H9 (cell line): Measurements from ENCODE around the gene GNPNAT1. TPM values are rescaled to one million over a fixed set of nuclear protein-coding genes. Genes with fewer than 3 reads are reported as not detected.

ENCODE experiments used
- DNase-seq: peaks from one replicate; pipeline ENCODE4 v3.0.0-alpha.2; 2017
- H2AFZ ChIP-seq: one replicate; pipeline ENCODE4 v1.6.1; 2013; ENCODE audit warnings: mild to moderate bottlenecking, low read length, control low read depth, moderate library complexity
- H2AK5ac ChIP-seq: 2 replicates; pipeline ENCODE4 v1.6.1; 2013; ENCODE audit warnings: low read length, control low read depth, mixed read lengths; ENCODE audit not compliant: insufficient read length
- H2BK120ac ChIP-seq: one replicate; pipeline ENCODE4 v1.6.1; 2013; ENCODE audit warnings: low read depth, mild to moderate bottlenecking, low read length, control low read depth, inconsistent platforms; ENCODE audit not compliant: poor library complexity, severe bottlenecking
- H2BK12ac ChIP-seq: 2 replicates; pipeline ENCODE4 v1.6.1; 2013; ENCODE audit warnings: low read length, control low read depth, mixed read lengths, low read depth; ENCODE audit not compliant: insufficient read length
- H2BK15ac ChIP-seq: 2 replicates; pipeline ENCODE4 v1.6.1; 2013; ENCODE audit warnings: low read depth, low read length, control low read depth
- H2BK20ac ChIP-seq: one replicate; pipeline ENCODE4 v1.6.1; 2013; ENCODE audit warnings: low read depth, mild to moderate bottlenecking, low read length, control low read depth, inconsistent platforms; ENCODE audit not compliant: poor library complexity, severe bottlenecking
- H2BK5ac ChIP-seq: 2 replicates; pipeline ENCODE4 v1.6.1; 2013; ENCODE audit warnings: low read length, control low read depth, mixed read lengths; ENCODE audit not compliant: insufficient read length
- H3K14ac ChIP-seq: 2 replicates; pipeline ENCODE4 v1.6.1; 2013; ENCODE audit warnings: low read length, control low read depth; ENCODE audit not compliant: insufficient read depth
- H3K18ac ChIP-seq: 2 replicates; pipeline ENCODE4 v1.6.1; 2013; ENCODE audit warnings: low read depth, mild to moderate bottlenecking, mixed read lengths, low read length, control low read depth; ENCODE audit not compliant: insufficient read length
- H3K23ac ChIP-seq: 2 replicates; pipeline ENCODE4 v1.6.1; 2013; ENCODE audit warnings: low read length, control low read depth, mixed read lengths, low read depth; ENCODE audit not compliant: insufficient read length
- H3K23me2 ChIP-seq: 2 replicates; pipeline ENCODE4 v1.6.1; 2013; ENCODE audit warnings: low read depth, mild to moderate bottlenecking, mixed read lengths, low read length, control low read depth; ENCODE audit not compliant: insufficient read length, poor library complexity, severe bottlenecking
- H3K27ac ChIP-seq: 2 replicates; pipeline ENCODE4 v1.5.1; 2013; ENCODE audit warnings: low read length, control low read depth, mixed read lengths, low read depth; ENCODE audit not compliant: insufficient read length
- H3K27me3 ChIP-seq: 2 replicates; pipeline ENCODE4 v1.6.1; 2013; ENCODE audit warnings: low read length, control low read depth, inconsistent platforms; ENCODE audit not compliant: insufficient read depth
- H3K4ac ChIP-seq: 2 replicates; pipeline ENCODE4 v1.6.1; 2013; ENCODE audit warnings: low read depth, mild to moderate bottlenecking, control low read depth, inconsistent platforms, low read length, moderate library complexity
- H3K4me1 ChIP-seq: 2 replicates; pipeline ENCODE4 v1.6.1; 2013; ENCODE audit warnings: low read length, control low read depth, inconsistent platforms; ENCODE audit not compliant: insufficient read depth
- H3K4me2 ChIP-seq: 2 replicates; pipeline ENCODE4 v1.6.1; 2013; ENCODE audit warnings: low read length, control low read depth, mixed read lengths; ENCODE audit not compliant: insufficient read length, insufficient read depth
- H3K56ac ChIP-seq: 2 replicates; pipeline ENCODE4 v1.6.1; 2013; ENCODE audit warnings: low read depth, mild to moderate bottlenecking, mixed read lengths, low read length, control low read depth; ENCODE audit not compliant: insufficient read length
- H3K79me1 ChIP-seq: 2 replicates; pipeline ENCODE4 v1.6.1; 2013; ENCODE audit warnings: low read depth, mild to moderate bottlenecking, moderate library complexity, low read length, control low read depth, inconsistent platforms; ENCODE audit not compliant: insufficient read depth, poor library complexity, severe bottlenecking
- H3K79me2 ChIP-seq: 2 replicates; pipeline ENCODE4 v1.6.1; 2013; ENCODE audit warnings: low read length, control low read depth, inconsistent platforms; ENCODE audit not compliant: insufficient read depth
- H3K9ac ChIP-seq: 2 replicates; pipeline ENCODE4 v1.6.1; 2013; ENCODE audit warnings: low read length, control low read depth, mixed read lengths; ENCODE audit not compliant: insufficient read length; ENCODE audit errors: extremely low read depth
- H3K9me3 ChIP-seq: one replicate; pipeline ENCODE4 v1.6.1; 2013; ENCODE audit warnings: low read depth, low read length, inconsistent platforms; ENCODE audit not compliant: control insufficient read depth
- H3T11ph ChIP-seq: one replicate; pipeline ENCODE4 v1.6.1; 2013; ENCODE audit warnings: mild to moderate bottlenecking, low read length, control low read depth, inconsistent platforms
- H4K20me1 ChIP-seq: one replicate; pipeline ENCODE4 v1.6.1; 2013; ENCODE audit not compliant: control insufficient read depth, insufficient read length, insufficient read depth
- H4K5ac ChIP-seq: 2 replicates; pipeline ENCODE4 v1.6.1; 2013; ENCODE audit warnings: low read depth, mild to moderate bottlenecking, mixed read lengths, low read length, control low read depth; ENCODE audit not compliant: insufficient read length
- H4K8ac ChIP-seq: replicated peaks from 2 replicates; pipeline ENCODE4 v1.6.1; 2013; ENCODE audit warnings: low read length, control low read depth, mixed read lengths, low read depth; ENCODE audit not compliant: insufficient read length
- H4K91ac ChIP-seq: 2 replicates; pipeline ENCODE4 v1.6.1; 2013; ENCODE audit warnings: low read depth, mild to moderate bottlenecking, moderate library complexity, mixed read lengths, low read length, control low read depth; ENCODE audit not compliant: insufficient read length
- H3K27ac Mint-ChIP-seq, 3 experiments: 2 replicates in 2 of 3; 3 replicates in 1 of 3; pipeline ENCODE4 v1.8.0; 2020 to 2021; ENCODE audit warnings: mixed read lengths in 3 of 3, mild to moderate bottlenecking in 1 of 3, moderate library complexity in 1 of 3
- H3K27me3 Mint-ChIP-seq: 2 replicates; pipeline ENCODE4 v1.8.0; 2021; ENCODE audit warnings: low read depth, mild to moderate bottlenecking, moderate library complexity, mixed read lengths
- H3K36me3 Mint-ChIP-seq, 3 experiments: 2 replicates in 2 of 3; 3 replicates in 1 of 3; pipeline ENCODE4 v1.8.0; 2020 to 2021; ENCODE audit warnings: low read depth in 3 of 3, mixed read lengths in 3 of 3; ENCODE audit not compliant: insufficient read depth in 1 of 3
- H3K4me1 Mint-ChIP-seq, 2 experiments: 2 replicates each; pipeline ENCODE4 v1.8.0; 2020; ENCODE audit warnings: mixed read lengths in 2 of 2
- H3K4me3 Mint-ChIP-seq, 2 experiments: 2 replicates in 1 of 2; 3 replicates in 1 of 2; pipeline ENCODE4 v1.8.0; 2020 to 2021; ENCODE audit warnings: mild to moderate bottlenecking in 2 of 2, mixed read lengths in 2 of 2, moderate library complexity in 1 of 2
- H3K9me3 Mint-ChIP-seq, 2 experiments: 2 replicates in 1 of 2; 3 replicates in 1 of 2; pipeline ENCODE4 v1.8.0; 2020; ENCODE audit warnings: mild to moderate bottlenecking in 2 of 2, mixed read lengths in 2 of 2, moderate library complexity in 1 of 2
- WGBS: extraction: QIAGEN DNeasy Blood & Tissue Kit; methylation state at CpG from one replicate; pipeline ENCODE4 v1.1.7; 2013; ENCODE audit warnings: missing lambda C conversion rate, low lambda C conversion rate, mixed read lengths; ENCODE audit not compliant: insufficient read length; ENCODE audit errors: extremely low coverage; 5-methylcytosine and 5-hydroxymethylcytosine counted together
- total RNA-seq: library from RNA; stranded (reverse); gene quantifications from 2 replicates; pipeline ENCODE4 v1.2.1, GENCODE V29; 2021
- TF ChIP-seq, protein P1 (sequence below): fragments of 200-600 bp; sonication (generic); conservative IDR thresholded peaks from 3 replicates; pipeline ENCODE4 v1.8.0; 2021; ENCODE audit warnings: antibody characterized with exemption, mild to moderate bottlenecking

GNPNAT1 gene
- total RNA-seq, 1 experiment from 2014 or later = 49.0 TPM

DNA sequence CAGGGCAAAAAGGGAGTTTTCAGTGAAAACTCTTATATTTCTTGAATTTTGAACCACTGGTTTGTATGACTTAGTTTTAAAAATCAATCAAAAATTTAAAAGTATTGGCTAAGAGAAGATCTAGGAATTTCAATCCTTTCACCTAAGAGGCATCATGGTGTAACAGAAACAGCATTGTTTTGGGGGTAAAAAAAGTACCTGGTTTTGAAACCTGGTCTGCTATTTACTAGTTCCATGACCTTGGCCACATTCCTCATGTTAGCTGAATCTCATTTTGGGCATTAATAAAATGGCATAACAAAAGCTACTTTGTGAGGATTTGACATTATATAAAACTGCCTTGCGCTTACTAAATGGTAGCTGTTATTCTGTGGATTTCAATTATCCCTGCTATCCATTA lies 16.7 kb upstream of the GNPNAT1 start:
- no peaks in the 10 kb centered on the region for H3K36me3 Mint-ChIP-seq
- Histone ChIP-seq H3K27me3 (no peaks in the 10 kb centered on the region), H4K91ac (no peak overlapping the region), H3K4ac (no peak overlapping the region), H2BK5ac (no peak overlapping the region), H3K79me1 (no peaks in the 10 kb centered on the region), H3K9ac (no peak overlapping the region), H2BK20ac (no peak overlapping the region), H3K23ac (no peak overlapping the region), H3K27ac (no peak overlapping the region), H2AFZ (no peak overlapping the region), H2AK5ac (no peak overlapping the region), H3K56ac (no peak overlapping the region), H3T11ph (no peak overlapping the region), H4K5ac (no peak overlapping the region), H3K14ac (no peak overlapping the region), H4K20me1 (no peaks in the 10 kb centered on the region), H3K9me3 (no peaks in the 10 kb centered on the region), H3K18ac (no peak overlapping the region), H2BK120ac (no peak overlapping the region), H2BK15ac (no peak overlapping the region), H2BK12ac (no peak overlapping the region), H3K4me2 (no peak overlapping the region), H3K4me1 (no peaks in the 10 kb centered on the region), H3K79me2 (no peaks in the 10 kb centered on the region), H3K23me2 (no peaks in the 10 kb centered on the region), H4K8ac (no peak overlapping the region)
- H3K4me1 Mint-ChIP-seq = peaks cover 7 to 8% of the 10 kb centered on the region in 2 experiments; a peak in 3 of 4 replicates
- H3K9me3 Mint-ChIP-seq = no peaks in the 10 kb centered on the region; a peak in 1 of 5 replicates
- TF ChIP-seq, protein P1, sequence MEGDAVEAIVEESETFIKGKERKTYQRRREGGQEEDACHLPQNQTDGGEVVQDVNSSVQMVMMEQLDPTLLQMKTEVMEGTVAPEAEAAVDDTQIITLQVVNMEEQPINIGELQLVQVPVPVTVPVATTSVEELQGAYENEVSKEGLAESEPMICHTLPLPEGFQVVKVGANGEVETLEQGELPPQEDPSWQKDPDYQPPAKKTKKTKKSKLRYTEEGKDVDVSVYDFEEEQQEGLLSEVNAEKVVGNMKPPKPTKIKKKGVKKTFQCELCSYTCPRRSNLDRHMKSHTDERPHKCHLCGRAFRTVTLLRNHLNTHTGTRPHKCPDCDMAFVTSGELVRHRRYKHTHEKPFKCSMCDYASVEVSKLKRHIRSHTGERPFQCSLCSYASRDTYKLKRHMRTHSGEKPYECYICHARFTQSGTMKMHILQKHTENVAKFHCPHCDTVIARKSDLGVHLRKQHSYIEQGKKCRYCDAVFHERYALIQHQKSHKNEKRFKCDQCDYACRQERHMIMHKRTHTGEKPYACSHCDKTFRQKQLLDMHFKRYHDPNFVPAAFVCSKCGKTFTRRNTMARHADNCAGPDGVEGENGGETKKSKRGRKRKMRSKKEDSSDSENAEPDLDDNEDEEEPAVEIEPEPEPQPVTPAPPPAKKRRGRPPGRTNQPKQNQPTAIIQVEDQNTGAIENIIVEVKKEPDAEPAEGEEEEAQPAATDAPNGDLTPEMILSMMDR = no peak
- no peak overlapping the region for H3K27ac Mint-ChIP-seq
- H3K27me3 Mint-ChIP-seq = no peaks in the 10 kb centered on the region
- no peak for DNase-seq
- no peak overlapping the region for H3K4me3 Mint-ChIP-seq
- WGBS = no CpG with 5 or more reads among the region's 1 CpG
